Upper lobe of left lung (tissue), 6 donors: ENCODE measurements around the gene CFAP100. TPM values are rescaled to one million over a fixed set of nuclear protein-coding genes. Genes with fewer than 3 reads are reported as not detected.
A peak's percentile ranks its signal among the peaks of the same experiment; 100 is the strongest.

Source experiments
- ATAC-seq, 2 donors: fragments of 200-7000 bp; cut with Tn5 transposase; one replicate each; pipeline ENCODE4 v1.9.1; 2022; ENCODE audit warnings: mild to moderate bottlenecking in 2 of 2, moderate library complexity in 2 of 2; ENCODE audit not compliant: low FRiP score in 2 of 2
- DNase-seq, 2 donors: peaks; one replicate each; pipeline ENCODE4 v3.0.0-alpha.2; 2019 to 2020
- H3K27ac ChIP-seq, 4 donors: fragments of 200-600 bp; sonication (generic); one replicate each; pipeline ENCODE4 v1.5.1; 2016 to 2019
- H3K27me3 ChIP-seq, 4 donors: fragments of 200-600 bp; sonication (generic); one replicate each; pipeline ENCODE4 v1.5.1; 2017 to 2019
- H3K36me3 ChIP-seq, 4 donors: fragments of 200-600 bp; sonication (generic); one replicate each; pipeline ENCODE4 v1.5.1; 2016 to 2019
- H3K4me1 ChIP-seq, 4 donors: fragments of 200-600 bp; sonication (generic); one replicate each; pipeline ENCODE4 v1.5.1; 2018 to 2019
- H3K4me3 ChIP-seq, 4 donors: fragments of 200-600 bp; sonication (generic); one replicate each; pipeline ENCODE4 v1.5.1; 2017 to 2019; ENCODE audit warnings: mild to moderate bottlenecking in 2 of 4, moderate library complexity in 1 of 4
- H3K9me3 ChIP-seq, 4 donors: fragments of 200-600 bp; sonication (generic); one replicate each; pipeline ENCODE4 v1.5.1; 2018 to 2019
- CTCF ChIP-seq, 6 experiments: fragments of 450-650 bp in 4 of 6; fragments of 200-600 bp in 2 of 6; sonication (generic) in 2 of 6; IDR thresholded peaks; one replicate each; pipeline ENCODE4 v1.5.1; 2016 to 2019; ENCODE audit warnings: antibody characterized with exemption in 6 of 6
- EP300 ChIP-seq, 4 donors: sonication (generic); formaldehyde crosslinking; IDR thresholded peaks; one replicate each; pipeline ENCODE4 v1.5.1; 2017; ENCODE audit warnings: antibody characterized with exemption in 4 of 4, control low read depth in 2 of 4
- POLR2A ChIP-seq, 4 donors: fragments of 450-650 bp; IDR thresholded peaks; one replicate each; pipeline ENCODE4 v1.5.1; 2016 to 2017; ENCODE audit warnings: antibody characterized with exemption in 4 of 4, mild to moderate bottlenecking in 2 of 4
- POLR2AphosphoS5 ChIP-seq, 2 donors: sonication (generic); formaldehyde crosslinking; IDR thresholded peaks; one replicate each; pipeline ENCODE4 v1.5.1; 2017; ENCODE audit warnings: antibody characterized with exemption in 2 of 2
- WGBS, 2 donors: methylation state at CpG; one replicate each; pipeline ENCODE4 v1.1.5; 2017 to 2018; 5-methylcytosine and 5-hydroxymethylcytosine counted together
- total RNA-seq, 6 donors: library from RNA; depleted of rRNA in 4 of 6; stranded (reverse); fragments of >200 nt in 4 of 6; gene quantifications; one replicate each; pipeline versions ENCODE4 v1.1.0 to v1.2.1, GENCODE V29; 2016 to 2021
- donor health status: DM: no; HTN: no; CAD: no; lungs with moderate emphysema.
- donor health status: DM: no; HTN: yes; CAD: no; lungs with severe emphysema.

Gene CFAP100
- total RNA-seq, 6 donors from 2014 or later: 0.09 to 57.9 (median 21.6) TPM

GRCh38 chr3:126356373-126357264, 38.1 kb upstream of the CFAP100 start:
- Histone ChIP-seq H3K36me3 (peaks cover 1 to 9% (median 5%) of the 10 kb centered on the region in 4 donors), H3K9me3 (no peaks in the 10 kb centered on the region), H3K27me3 (peaks cover 0 to 12% (median 3%) of the 10 kb centered on the region in 4 donors), H3K27ac (peak overlapping the region; percentile 91 to 98 (median 94)), H3K4me3 (peak overlapping the region; percentile 60 to 91 (median 66)), H3K4me1 (peaks cover 21 to 61% (median 53%) of the 10 kb centered on the region in 4 donors)
- DNase-seq (peak in 1 of 2 donors; percentile 90), ATAC-seq (peak; percentile 2 to 7)
- WGBS, 2 donors: 0 to 1% methylated on average over 1 to 40 of the region's 100 CpGs
- TF ChIP-seq CTCF (IDR thresholded peaks at IDR 0.05) (peak in 1 of 6 experiments; percentile 10), EP300 (IDR thresholded peaks at IDR 0.05) (no peak), POLR2A (IDR thresholded peaks at IDR 0.05) (peak in 2 of 4 donors; percentile 3 to 47), POLR2AphosphoS5 (IDR thresholded peaks at IDR 0.05) (no peak)

GRCh38 chr3:126357295-126358037, 37.2 kb upstream of the CFAP100 start, which contains the start of gene KLF15:
TSS of gene KLF15 (minus strand) at chr3:126357408. CDS start at chr3:126352922, 4,486 bp downstream.
- Histone ChIP-seq H3K9me3 (no peaks in the 10 kb centered on the region), H3K27ac (peak within 1 kb of the TSS; percentile 91 to 98 (median 94)), H3K4me3 (peak within 1 kb of the TSS; percentile 60 to 91 (median 66)), H3K36me3 (peaks cover 0 to under 1% (median 0%) of the 10 kb centered on the region in 4 donors), H3K4me1 (peaks cover 21 to 53% (median 47%) of the 10 kb centered on the region in 4 donors), H3K27me3 (peaks cover 0 to 12% (median 3%) of the 10 kb centered on the region in 4 donors)
- 0 to 1% methylated on average over 8 to 43 of the region's 86 CpGs for WGBS, 2 donors
- ATAC-seq (peak; percentile 77 to 92), DNase-seq (peak; percentile 90 to 98)
- TF ChIP-seq CTCF (IDR thresholded peaks at IDR 0.05) (peak in 1 of 6 experiments; percentile 4), POLR2AphosphoS5 (IDR thresholded peaks at IDR 0.05) (peak; percentile 45 to 91), POLR2A (IDR thresholded peaks at IDR 0.05) (peak in 2 of 4 donors; percentile 71 to 84), EP300 (IDR thresholded peaks at IDR 0.05) (no peak)

DNA sequence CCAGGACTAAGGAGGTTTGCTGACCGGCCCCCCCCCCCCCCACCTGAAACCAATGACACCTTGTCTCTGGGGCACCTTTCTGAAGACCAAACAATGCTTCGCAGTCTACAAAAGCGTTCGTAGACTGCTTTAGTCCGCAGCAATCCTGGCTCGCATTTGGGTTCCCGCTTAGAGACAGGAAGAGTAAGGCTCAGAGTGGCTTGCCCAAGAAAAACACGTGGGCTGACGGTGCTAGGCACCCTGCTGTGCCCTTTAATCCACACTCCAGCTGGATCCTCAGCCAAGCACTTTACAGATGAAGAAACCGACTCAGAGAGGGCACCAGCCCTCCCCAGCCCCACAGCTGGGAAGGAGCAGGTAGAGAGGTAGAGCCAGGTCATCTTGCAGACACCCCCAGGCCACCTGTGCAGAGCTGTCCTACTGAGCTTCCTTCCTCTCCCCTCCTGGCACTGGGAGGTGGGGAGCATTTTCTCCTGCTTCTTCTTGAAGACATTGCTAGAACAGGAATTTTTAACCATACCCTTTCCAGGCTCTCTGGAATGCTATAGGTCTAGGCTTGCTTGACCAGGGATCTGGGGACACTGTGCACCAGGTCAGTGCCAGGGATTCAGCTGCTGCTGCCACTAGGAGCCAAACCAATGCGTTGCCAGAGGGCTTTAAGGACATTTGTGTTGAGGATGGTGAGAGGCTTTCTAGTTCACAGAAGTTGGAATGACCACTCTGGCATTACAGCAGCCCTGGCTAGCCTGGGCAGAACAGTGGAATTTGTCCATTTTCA, 36.5 kb upstream of the CFAP100 start:
- TF ChIP-seq CTCF (IDR thresholded peaks at IDR 0.05) (no peak), POLR2AphosphoS5 (IDR thresholded peaks at IDR 0.05) (no peak), POLR2A (IDR thresholded peaks at IDR 0.05) (no peak), EP300 (IDR thresholded peaks at IDR 0.05) (no peak)
- DNase-seq (peak in 1 of 2 donors; percentile 78), ATAC-seq (peak in 1 of 2 donors; percentile 16)
- Histone ChIP-seq H3K27ac (peak overlapping the region; percentile 34 to 93 (median 70)), H3K4me1 (peaks cover 20 to 45% (median 40%) of the 10 kb centered on the region in 4 donors), H3K9me3 (no peaks in the 10 kb centered on the region), H3K27me3 (peaks cover 0 to 12% (median 3%) of the 10 kb centered on the region in 4 donors), H3K36me3 (no peaks in the 10 kb centered on the region), H3K4me3 (peak overlapping the region in 3 of 4 donors; percentile 60 to 91 (median 71))
- 0 to 8% methylated on average over 2 to 11 of the region's 11 CpGs for WGBS, 2 donors

GRCh38 chr3:126358816-126359181, 35.9 kb upstream of the CFAP100 start:
- ATAC-seq (no peak), DNase-seq (no peak)
- TF ChIP-seq EP300 (IDR thresholded peaks at IDR 0.05): no peak
- no peak for TF ChIP-seq POLR2AphosphoS5 (IDR thresholded peaks at IDR 0.05)
- TF ChIP-seq CTCF (IDR thresholded peaks at IDR 0.05): no peak
- TF ChIP-seq POLR2A (IDR thresholded peaks at IDR 0.05): no peak
- no peak overlapping the region for H3K27ac ChIP-seq
- no peaks in the 10 kb centered on the region for H3K36me3 ChIP-seq
- H3K9me3 ChIP-seq: no peaks in the 10 kb centered on the region
- H3K4me1 ChIP-seq: peaks cover 17 to 41% (median 36%) of the 10 kb centered on the region in 4 donors
- no peak overlapping the region for H3K4me3 ChIP-seq
- peaks cover 0 to 12% (median 3%) of the 10 kb centered on the region in 4 donors for H3K27me3 ChIP-seq
- 83 to 91% methylated on average over 3 of the region's 3 CpGs for WGBS, 2 donors
